PC-3 (cell line): ENCODE measurements around the gene FRMPD2. TPM values are rescaled to one million over a fixed set of nuclear protein-coding genes. Genes with fewer than 3 reads are reported as not detected.
"Not testable (repeated sequence)": the region's sequence is repeated elsewhere in the genome, so short reads cannot be mapped to it uniquely, and the experiment has no call there.

Experiments
- ATAC-seq: fragments of 200-7000 bp; cut with Tn5 transposase; 2 replicates; pipeline ENCODE4 v1.9.1; 2020; ENCODE audit warnings: mild to moderate bottlenecking, moderate library complexity
- BruUV-seq: library from RNA; stranded (reverse); fragments of 400-500 nt; replicated peaks from 2 replicates; lab custom pipeline; 2021; lab: Mats Ljungman, UMichigan
- CTCF ChIA-PET: fragments of 300-600 bp; sonication (Branson Sonifier 250); formaldehyde crosslinking; loops from one replicate; lab custom pipeline; 2022; ENCODE audit warnings: antibody characterized with exemption; lab: Charles Lee
- POLR2A ChIA-PET: fragments of 300-600 bp; sonication (Branson Sonifier 250); formaldehyde crosslinking; loops from one replicate; lab custom pipeline; 2022; ENCODE audit warnings: antibody characterized with exemption; ENCODE audit not compliant: unreplicated experiment; lab: Charles Lee
- DNase-seq: peaks from one replicate; pipeline ENCODE4 v3.0.0-alpha.2; 2015
- H2AFZ ChIP-seq: fragments of 300-600 bp; sonication (generic); 2 replicates; pipeline ENCODE4 v1.6.0; 2016; ENCODE audit warnings: antibody characterized with exemption, low read length
- H3F3A ChIP-seq: fragments of 300-600 bp; sonication (generic); one replicate; pipeline ENCODE4 v1.6.0; 2017; ENCODE audit warnings: antibody characterized with exemption, low read length, control low read depth, mild to moderate bottlenecking; ENCODE audit not compliant: unreplicated experiment
- H3K27ac ChIP-seq: fragments of 300-600 bp; sonication (generic); 2 replicates; pipeline ENCODE4 v1.5.1; 2016; ENCODE audit warnings: mild to moderate bottlenecking, low read length
- H3K27me3 ChIP-seq: fragments of 300-600 bp; sonication (generic); 2 replicates; pipeline ENCODE4 v1.6.1; 2016; ENCODE audit warnings: low read length, mixed read lengths
- H3K36me3 ChIP-seq: fragments of 300-600 bp; sonication (generic); 2 replicates; pipeline ENCODE4 v1.6.1; 2016; ENCODE audit warnings: low read depth, mixed run types, low read length, mixed read lengths
- H3K4me1 ChIP-seq: fragments of 300-600 bp; sonication (generic); 2 replicates; pipeline ENCODE4 v1.5.1; 2016; ENCODE audit warnings: low read length; ENCODE audit not compliant: insufficient read depth
- H3K4me2 ChIP-seq: fragments of 300-600 bp; sonication (generic); 2 replicates; pipeline ENCODE4 v1.6.0; 2016; ENCODE audit warnings: low read length
- H3K4me3 ChIP-seq: fragments of 300-600 bp; sonication (generic); 2 replicates; pipeline ENCODE4 v1.5.1; 2016; ENCODE audit warnings: mild to moderate bottlenecking, low read length, mixed read lengths
- H3K79me2 ChIP-seq: fragments of 300-600 bp; sonication (generic); 2 replicates; pipeline ENCODE4 v1.6.1; 2017; ENCODE audit warnings: low read length, mixed read lengths
- H3K9ac ChIP-seq: fragments of 300-600 bp; sonication (generic); 2 replicates; pipeline ENCODE4 v1.6.0; 2016; ENCODE audit warnings: mild to moderate bottlenecking, low read length
- H3K9me2 ChIP-seq: fragments of 300-600 bp; sonication (generic); replicated peaks from 2 replicates; pipeline ENCODE4 v1.6.1; 2016; ENCODE audit warnings: mixed run types, low read length, mixed read lengths
- H3K9me3 ChIP-seq: fragments of 300-600 bp; sonication (generic); 2 replicates; pipeline ENCODE4 v1.6.1; 2016; ENCODE audit warnings: low read length, mixed read lengths
- H4K20me1 ChIP-seq: fragments of 300-600 bp; sonication (generic); 2 replicates; pipeline ENCODE4 v1.6.1; 2016; ENCODE audit warnings: low read length, mixed read lengths
- EZH2 ChIP-seq: fragments of 300-600 bp; sonication (generic); IDR thresholded peaks from one replicate; pipeline ENCODE4 v1.6.1; 2017; ENCODE audit warnings: antibody characterized with exemption, mild to moderate bottlenecking, low read length; ENCODE audit not compliant: unreplicated experiment
- EZH2phosphoT487 ChIP-seq: fragments of 300-600 bp; sonication (generic); IDR thresholded peaks from 2 replicates; pipeline ENCODE4 v1.6.1; 2018; ENCODE audit warnings: mild to moderate bottlenecking, antibody characterized with exemption, low read length, borderline replicate concordance
- intact Hi-C: fragments of 100-400 bp; cut with micrococcal nuclease; formaldehyde crosslinking; loops from 2 replicates; pipeline ENCODE4 v1.9.0; 2023
- total RNA-seq: library from RNA; depleted of rRNA; stranded (reverse); fragments of >200 nt; gene quantifications from 2 replicates; pipeline ENCODE4 v1.2.3, GENCODE V29; 2014
- TF ChIP-seq, protein P1 (sequence below): fragments of 300-600 bp; sonication (generic); conservative IDR thresholded peaks from 2 replicates; pipeline ENCODE4 v1.5.1; 2017; ENCODE audit warnings: antibody characterized with exemption, low read depth, mild to moderate bottlenecking, low read length

FRMPD2 gene
- total RNA-seq, 1 experiment from 2014 or later, result 0.11 TPM

- CTCF ChIA-PET, result no interaction called here
- POLR2A ChIA-PET, result no interaction called here
- intact Hi-C loops, result no loop called here
Observed at GRCh38 chr10:48284811-48285210, 10.3 kb upstream of the FRMPD2 start.

DNA sequence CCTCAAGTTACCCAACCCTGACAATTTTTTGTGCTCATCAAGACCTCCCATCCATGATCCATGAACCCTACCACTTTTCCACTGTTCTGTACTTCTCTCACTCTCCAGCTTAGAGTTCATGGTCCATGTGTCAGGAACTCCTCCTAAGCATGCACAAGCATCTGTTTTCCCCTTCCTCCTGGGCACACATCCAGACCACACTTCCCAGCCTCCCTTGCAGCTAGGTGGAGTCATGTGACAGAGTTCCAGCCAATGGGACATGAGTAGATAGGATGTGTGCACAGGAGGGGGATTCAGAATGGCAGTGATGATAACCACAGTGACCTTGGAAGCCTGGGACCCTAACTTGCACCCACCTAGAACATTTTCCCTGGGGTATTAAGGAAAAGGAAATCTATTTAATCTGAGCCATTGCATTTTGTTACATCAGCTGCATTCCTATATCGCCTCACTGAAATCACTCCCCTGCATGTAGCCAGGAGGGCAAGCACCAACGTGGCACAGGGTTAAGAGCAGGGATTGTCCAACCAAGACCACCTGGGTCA is 9.6 kb upstream of the FRMPD2 start:
- ChIA-PET POLR2A (no interaction called here), CTCF (no interaction called here)
- Histone ChIP-seq H3K79me2 (no peaks in the 10 kb centered on the region), H2AFZ (no peak overlapping the region), H3K9me3 (no peaks in the 10 kb centered on the region), H3K36me3 (no peaks in the 10 kb centered on the region), H3K9ac (no peak overlapping the region), H3K27ac (no peak overlapping the region), H3K4me3 (no peak overlapping the region), H3K4me2 (no peak overlapping the region), H4K20me1 (no peaks in the 10 kb centered on the region), H3K27me3 (no peaks in the 10 kb centered on the region; the same call in 1 of the 2 replicates), H3K9me2 (no peaks in the 10 kb centered on the region), H3F3A (no peaks in the 10 kb centered on the region), H3K4me1 (no peaks in the 10 kb centered on the region)
- DNase-seq (no peak), ATAC-seq (no peak)
- TF ChIP-seq EZH2phosphoT487, result no peak
- no peak for TF ChIP-seq EZH2
- TF ChIP-seq, protein P1, sequence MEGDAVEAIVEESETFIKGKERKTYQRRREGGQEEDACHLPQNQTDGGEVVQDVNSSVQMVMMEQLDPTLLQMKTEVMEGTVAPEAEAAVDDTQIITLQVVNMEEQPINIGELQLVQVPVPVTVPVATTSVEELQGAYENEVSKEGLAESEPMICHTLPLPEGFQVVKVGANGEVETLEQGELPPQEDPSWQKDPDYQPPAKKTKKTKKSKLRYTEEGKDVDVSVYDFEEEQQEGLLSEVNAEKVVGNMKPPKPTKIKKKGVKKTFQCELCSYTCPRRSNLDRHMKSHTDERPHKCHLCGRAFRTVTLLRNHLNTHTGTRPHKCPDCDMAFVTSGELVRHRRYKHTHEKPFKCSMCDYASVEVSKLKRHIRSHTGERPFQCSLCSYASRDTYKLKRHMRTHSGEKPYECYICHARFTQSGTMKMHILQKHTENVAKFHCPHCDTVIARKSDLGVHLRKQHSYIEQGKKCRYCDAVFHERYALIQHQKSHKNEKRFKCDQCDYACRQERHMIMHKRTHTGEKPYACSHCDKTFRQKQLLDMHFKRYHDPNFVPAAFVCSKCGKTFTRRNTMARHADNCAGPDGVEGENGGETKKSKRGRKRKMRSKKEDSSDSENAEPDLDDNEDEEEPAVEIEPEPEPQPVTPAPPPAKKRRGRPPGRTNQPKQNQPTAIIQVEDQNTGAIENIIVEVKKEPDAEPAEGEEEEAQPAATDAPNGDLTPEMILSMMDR, result no peak
- intact Hi-C loops, result no loop called here
- no TSS peak for BruUV-seq

More at GRCh38 chr10:48284811-48285210, 10.3 kb upstream of the FRMPD2 start:
- Histone ChIP-seq H3K9me2 (no peaks in the 10 kb centered on the region), H2AFZ (no peak overlapping the region), H4K20me1 (no peaks in the 10 kb centered on the region), H3K36me3 (no peaks in the 10 kb centered on the region), H3K27me3 (no peaks in the 10 kb centered on the region; the same call in 1 of the 2 replicates), H3K27ac (no peak overlapping the region), H3K79me2 (no peaks in the 10 kb centered on the region), H3K4me2 (no peak overlapping the region), H3K9me3 (no peaks in the 10 kb centered on the region), H3K4me1 (no peaks in the 10 kb centered on the region), H3K4me3 (no peak overlapping the region), H3F3A (no peaks in the 10 kb centered on the region), H3K9ac (no peak overlapping the region)
- DNase-seq (no peak), ATAC-seq (no peak)
- TF ChIP-seq, protein P1, result no peak
- TF ChIP-seq EZH2, result no peak
- no peak for TF ChIP-seq EZH2phosphoT487
- no TSS peak for BruUV-seq

GRCh38 chr10:48282829-48283228 is 8.3 kb upstream of the FRMPD2 start:
- no peaks in the 10 kb centered on the region for H3K9me2 ChIP-seq
- no peaks in the 10 kb centered on the region for H4K20me1 ChIP-seq
- H3K27ac ChIP-seq, result no peak overlapping the region
- intact Hi-C loops, result no loop called here
- DNase-seq (no peak), ATAC-seq (no peak)
- no peaks in the 10 kb centered on the region for H3F3A ChIP-seq
- CTCF ChIA-PET, result no interaction called here
- no peaks in the 10 kb centered on the region for H3K9me3 ChIP-seq
- TF ChIP-seq EZH2phosphoT487, result no peak
- TF ChIP-seq EZH2, result no peak
- TF ChIP-seq, protein P1, result no peak
- H3K27me3 ChIP-seq, result no peaks in the 10 kb centered on the region; the same call in 1 of the 2 replicates
- H3K36me3 ChIP-seq, result no peaks in the 10 kb centered on the region
- BruUV-seq, result no TSS peak
- no peaks in the 10 kb centered on the region for H3K79me2 ChIP-seq
- no peak overlapping the region for H3K9ac ChIP-seq
- no peaks in the 10 kb centered on the region for H3K4me1 ChIP-seq
- H2AFZ ChIP-seq, result no peak overlapping the region
- H3K4me2 ChIP-seq, result no peak overlapping the region
- no peak overlapping the region for H3K4me3 ChIP-seq
- POLR2A ChIA-PET, result no interaction called here

DNA sequence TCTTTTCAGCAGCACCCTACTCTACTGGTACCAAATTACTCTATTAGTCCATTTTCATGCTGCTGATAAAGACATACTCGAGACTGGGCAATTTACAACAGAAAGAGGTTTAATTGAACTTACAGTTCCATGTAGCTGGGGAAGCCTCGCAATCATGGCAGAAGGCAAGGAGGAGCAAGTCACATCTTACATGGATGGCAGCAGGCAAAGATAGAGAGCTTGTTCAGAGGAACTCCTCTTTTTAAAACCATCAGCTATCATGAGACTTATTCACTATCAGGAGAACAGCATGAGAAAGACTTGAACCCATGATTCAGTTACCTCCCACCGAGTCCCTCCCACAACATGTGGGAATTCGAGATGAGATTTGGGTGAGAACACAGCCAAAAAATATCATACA is 7.2 kb upstream of the FRMPD2 start:
- H3K9me3 ChIP-seq, CTCF ChIA-PET, H3K79me2 ChIP-seq, intact Hi-C loops, H3K36me3 ChIP-seq, DNase-seq, H3K27ac ChIP-seq, H2AFZ ChIP-seq, H3K9ac ChIP-seq, H3K27me3 ChIP-seq, H4K20me1 ChIP-seq, H3K4me3 ChIP-seq, H3K4me1 ChIP-seq, H3K4me2 ChIP-seq, POLR2A ChIA-PET, ATAC-seq, H3F3A ChIP-seq, BruUV-seq, H3K9me2 ChIP-seq: not testable (repeated sequence)
